ENCODE data around the gene SIGLEC1. TPM values are rescaled to one million over a fixed set of nuclear protein-coding genes. Genes with fewer than 3 reads are reported as not detected.

SIGLEC1 gene
- total and polyA plus RNA-seq, 2 experiments from 2014 or later: not detected

- H3K4me2 ChIP-seq: no peak overlapping the region
- no peaks in the 10 kb centered on the region for H4K20me1 ChIP-seq (replicated peaks; ENCODE audit: insufficient read depth)
- no peaks in the 10 kb centered on the region for H3K36me3 ChIP-seq (ENCODE audit: insufficient read depth)
- 0 out of 2 replicates have a peak, but pooled peaks cover 3% of the 10 kb centered on the region for H3K9me2 ChIP-seq (ENCODE audit: insufficient read depth)
- no peak overlapping the region for H3K27ac ChIP-seq (ENCODE audit: low read depth)
- peaks cover 11% of the 10 kb centered on the region for H3K4me1 Mint-ChIP-seq
- no peak overlapping the region for H2AFZ ChIP-seq
- DNase-seq (ENCODE audit: low spot score) (no peak), ATAC-seq (no peak)
- peaks cover 18% of the 10 kb centered on the region for H3K27me3 Mint-ChIP-seq (ENCODE audit: insufficient read depth, low read depth, poor library complexity)
- H3K79me2 ChIP-seq (replicated peaks; ENCODE audit: insufficient read depth): no peaks in the 10 kb centered on the region
- no peak overlapping the region for H3K4me3 ChIP-seq
- peaks cover 12% of the 10 kb centered on the region; the same call in 1 of the 2 replicates for H3K4me1 ChIP-seq (ENCODE audit: insufficient read depth)
- H3K27ac Mint-ChIP-seq: no peak overlapping the region
- H3K36me3 Mint-ChIP-seq (ENCODE audit: low read depth): no peaks in the 10 kb centered on the region; the same call in 2 of the 3 replicates
- H3K27me3 ChIP-seq (ENCODE audit: insufficient read depth): no peaks in the 10 kb centered on the region
- TF ChIP-seq, protein P1, sequence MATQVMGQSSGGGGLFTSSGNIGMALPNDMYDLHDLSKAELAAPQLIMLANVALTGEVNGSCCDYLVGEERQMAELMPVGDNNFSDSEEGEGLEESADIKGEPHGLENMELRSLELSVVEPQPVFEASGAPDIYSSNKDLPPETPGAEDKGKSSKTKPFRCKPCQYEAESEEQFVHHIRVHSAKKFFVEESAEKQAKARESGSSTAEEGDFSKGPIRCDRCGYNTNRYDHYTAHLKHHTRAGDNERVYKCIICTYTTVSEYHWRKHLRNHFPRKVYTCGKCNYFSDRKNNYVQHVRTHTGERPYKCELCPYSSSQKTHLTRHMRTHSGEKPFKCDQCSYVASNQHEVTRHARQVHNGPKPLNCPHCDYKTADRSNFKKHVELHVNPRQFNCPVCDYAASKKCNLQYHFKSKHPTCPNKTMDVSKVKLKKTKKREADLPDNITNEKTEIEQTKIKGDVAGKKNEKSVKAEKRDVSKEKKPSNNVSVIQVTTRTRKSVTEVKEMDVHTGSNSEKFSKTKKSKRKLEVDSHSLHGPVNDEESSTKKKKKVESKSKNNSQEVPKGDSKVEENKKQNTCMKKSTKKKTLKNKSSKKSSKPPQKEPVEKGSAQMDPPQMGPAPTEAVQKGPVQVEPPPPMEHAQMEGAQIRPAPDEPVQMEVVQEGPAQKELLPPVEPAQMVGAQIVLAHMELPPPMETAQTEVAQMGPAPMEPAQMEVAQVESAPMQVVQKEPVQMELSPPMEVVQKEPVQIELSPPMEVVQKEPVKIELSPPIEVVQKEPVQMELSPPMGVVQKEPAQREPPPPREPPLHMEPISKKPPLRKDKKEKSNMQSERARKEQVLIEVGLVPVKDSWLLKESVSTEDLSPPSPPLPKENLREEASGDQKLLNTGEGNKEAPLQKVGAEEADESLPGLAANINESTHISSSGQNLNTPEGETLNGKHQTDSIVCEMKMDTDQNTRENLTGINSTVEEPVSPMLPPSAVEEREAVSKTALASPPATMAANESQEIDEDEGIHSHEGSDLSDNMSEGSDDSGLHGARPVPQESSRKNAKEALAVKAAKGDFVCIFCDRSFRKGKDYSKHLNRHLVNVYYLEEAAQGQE (IDR thresholded peaks at IDR 0.05; ENCODE audit: unreplicated experiment): no peak
- TF ChIP-seq ZNF331 (CRISPR knock-in tag; IDR thresholded peaks at IDR 0.05; ENCODE audit: low read depth) (0 out of 2 replicates have a peak, but pooled peaks have one; percentile 35), CTCF (conservative IDR thresholded peaks at IDR 0.05; ENCODE audit: low read depth in 2 of 2) (no peak)
- no peaks in the 10 kb centered on the region; the same call in 2 of the 3 replicates for H3K9me3 Mint-ChIP-seq
- H3K4me3 Mint-ChIP-seq: no peak overlapping the region
- H3F3A ChIP-seq (replicated peaks; ENCODE audit: low read depth): no peaks in the 10 kb centered on the region
These were observed 22.0 kb downstream of the SIGLEC1 start for GRCh38 chr20:3690413-3690812.

GRCh38 chr20:3689978-3690377 is 22.4 kb downstream of the SIGLEC1 start:
- H2AFZ ChIP-seq: no peak overlapping the region
- H3K4me3 Mint-ChIP-seq: no peak overlapping the region
- ATAC-seq (no peak), DNase-seq (ENCODE audit: low spot score) (no peak)
- H3K4me1 ChIP-seq (ENCODE audit: insufficient read depth): peaks cover 16% of the 10 kb centered on the region; the same call in 1 of the 2 replicates
- no peaks in the 10 kb centered on the region for H4K20me1 ChIP-seq (replicated peaks; ENCODE audit: insufficient read depth)
- no peak overlapping the region for H3K4me3 ChIP-seq
- H3K27me3 Mint-ChIP-seq (ENCODE audit: insufficient read depth, low read depth, poor library complexity): peaks cover 16% of the 10 kb centered on the region
- H3K9me2 ChIP-seq (ENCODE audit: insufficient read depth): 0 out of 2 replicates have a peak, but pooled peaks cover 3% of the 10 kb centered on the region
- H3K36me3 ChIP-seq (ENCODE audit: insufficient read depth): no peaks in the 10 kb centered on the region
- no peaks in the 10 kb centered on the region; the same call in 2 of the 3 replicates for H3K36me3 Mint-ChIP-seq (ENCODE audit: low read depth)
- H3K4me1 Mint-ChIP-seq: peaks cover 14% of the 10 kb centered on the region
- H3K27ac Mint-ChIP-seq: no peak overlapping the region
- H3F3A ChIP-seq (replicated peaks; ENCODE audit: low read depth): no peaks in the 10 kb centered on the region
- no peak overlapping the region for H3K27ac ChIP-seq (ENCODE audit: low read depth)
- H3K4me2 ChIP-seq: no peak overlapping the region
- no peaks in the 10 kb centered on the region for H3K9me3 Mint-ChIP-seq
- no peaks in the 10 kb centered on the region for H3K79me2 ChIP-seq (replicated peaks; ENCODE audit: insufficient read depth)
- H3K27me3 ChIP-seq (ENCODE audit: insufficient read depth): no peaks in the 10 kb centered on the region
- TF ChIP-seq POLR2AphosphoS5 (IDR thresholded peaks at IDR 0.05; ENCODE audit: low read depth): no peak
- TF ChIP-seq ETS1 (IDR thresholded peaks at IDR 0.05): no peak
- no peak for TF ChIP-seq CREB1 (CRISPR knock-in tag; IDR thresholded peaks at IDR 0.05; ENCODE audit: low read depth)
- TF ChIP-seq, protein P2, sequence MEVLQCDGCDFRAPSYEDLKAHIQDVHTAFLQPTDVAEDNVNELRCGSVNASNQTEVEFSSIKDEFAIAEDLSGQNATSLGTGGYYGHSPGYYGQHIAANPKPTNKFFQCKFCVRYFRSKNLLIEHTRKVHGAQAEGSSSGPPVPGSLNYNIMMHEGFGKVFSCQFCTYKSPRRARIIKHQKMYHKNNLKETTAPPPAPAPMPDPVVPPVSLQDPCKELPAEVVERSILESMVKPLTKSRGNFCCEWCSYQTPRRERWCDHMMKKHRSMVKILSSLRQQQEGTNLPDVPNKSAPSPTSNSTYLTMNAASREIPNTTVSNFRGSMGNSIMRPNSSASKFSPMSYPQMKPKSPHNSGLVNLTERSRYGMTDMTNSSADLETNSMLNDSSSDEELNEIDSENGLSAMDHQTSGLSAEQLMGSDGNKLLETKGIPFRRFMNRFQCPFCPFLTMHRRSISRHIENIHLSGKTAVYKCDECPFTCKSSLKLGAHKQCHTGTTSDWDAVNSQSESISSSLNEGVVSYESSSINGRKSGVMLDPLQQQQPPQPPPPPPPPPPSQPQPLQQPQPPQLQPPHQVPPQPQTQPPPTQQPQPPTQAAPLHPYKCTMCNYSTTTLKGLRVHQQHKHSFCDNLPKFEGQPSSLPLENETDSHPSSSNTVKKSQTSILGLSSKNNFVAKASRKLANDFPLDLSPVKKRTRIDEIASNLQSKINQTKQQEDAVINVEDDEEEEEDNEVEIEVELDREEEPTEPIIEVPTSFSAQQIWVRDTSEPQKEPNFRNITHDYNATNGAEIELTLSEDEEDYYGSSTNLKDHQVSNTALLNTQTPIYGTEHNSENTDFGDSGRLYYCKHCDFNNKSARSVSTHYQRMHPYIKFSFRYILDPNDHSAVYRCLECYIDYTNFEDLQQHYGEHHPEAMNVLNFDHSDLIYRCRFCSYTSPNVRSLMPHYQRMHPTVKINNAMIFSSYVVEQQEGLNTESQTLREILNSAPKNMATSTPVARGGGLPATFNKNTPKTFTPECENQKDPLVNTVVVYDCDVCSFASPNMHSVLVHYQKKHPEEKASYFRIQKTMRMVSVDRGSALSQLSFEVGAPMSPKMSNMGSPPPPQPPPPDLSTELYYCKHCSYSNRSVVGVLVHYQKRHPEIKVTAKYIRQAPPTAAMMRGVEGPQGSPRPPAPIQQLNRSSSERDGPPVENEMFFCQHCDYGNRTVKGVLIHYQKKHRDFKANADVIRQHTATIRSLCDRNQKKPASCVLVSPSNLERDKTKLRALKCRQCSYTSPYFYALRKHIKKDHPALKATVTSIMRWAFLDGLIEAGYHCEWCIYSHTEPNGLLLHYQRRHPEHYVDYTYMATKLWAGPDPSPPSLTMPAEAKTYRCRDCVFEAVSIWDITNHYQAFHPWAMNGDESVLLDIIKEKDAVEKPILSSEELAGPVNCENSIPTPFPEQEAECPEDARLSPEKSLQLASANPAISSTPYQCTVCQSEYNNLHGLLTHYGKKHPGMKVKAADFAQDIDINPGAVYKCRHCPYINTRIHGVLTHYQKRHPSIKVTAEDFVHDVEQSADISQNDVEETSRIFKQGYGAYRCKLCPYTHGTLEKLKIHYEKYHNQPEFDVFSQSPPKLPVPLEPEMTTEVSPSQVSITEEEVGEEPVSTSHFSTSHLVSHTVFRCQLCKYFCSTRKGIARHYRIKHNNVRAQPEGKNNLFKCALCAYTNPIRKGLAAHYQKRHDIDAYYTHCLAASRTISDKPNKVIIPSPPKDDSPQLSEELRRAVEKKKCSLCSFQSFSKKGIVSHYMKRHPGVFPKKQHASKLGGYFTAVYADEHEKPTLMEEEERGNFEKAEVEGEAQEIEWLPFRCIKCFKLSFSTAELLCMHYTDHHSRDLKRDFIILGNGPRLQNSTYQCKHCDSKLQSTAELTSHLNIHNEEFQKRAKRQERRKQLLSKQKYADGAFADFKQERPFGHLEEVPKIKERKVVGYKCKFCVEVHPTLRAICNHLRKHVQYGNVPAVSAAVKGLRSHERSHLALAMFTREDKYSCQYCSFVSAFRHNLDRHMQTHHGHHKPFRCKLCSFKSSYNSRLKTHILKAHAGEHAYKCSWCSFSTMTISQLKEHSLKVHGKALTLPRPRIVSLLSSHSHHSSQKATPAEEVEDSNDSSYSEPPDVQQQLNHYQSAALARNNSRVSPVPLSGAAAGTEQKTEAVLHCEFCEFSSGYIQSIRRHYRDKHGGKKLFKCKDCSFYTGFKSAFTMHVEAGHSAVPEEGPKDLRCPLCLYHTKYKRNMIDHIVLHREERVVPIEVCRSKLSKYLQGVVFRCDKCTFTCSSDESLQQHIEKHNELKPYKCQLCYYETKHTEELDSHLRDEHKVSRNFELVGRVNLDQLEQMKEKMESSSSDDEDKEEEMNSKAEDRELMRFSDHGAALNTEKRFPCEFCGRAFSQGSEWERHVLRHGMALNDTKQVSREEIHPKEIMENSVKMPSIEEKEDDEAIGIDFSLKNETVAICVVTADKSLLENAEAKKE (CRISPR knock-in tag; IDR thresholded peaks at IDR 0.05): no peak
